Measurements from ENCODE around the gene KIF23. TPM values are rescaled to one million over a fixed set of nuclear protein-coding genes. Genes with fewer than 3 reads are reported as not detected.

The KIF23 gene
- total RNA-seq, 2 donors from 2014 or later: 9.5 to 38.3 TPM

DNA sequence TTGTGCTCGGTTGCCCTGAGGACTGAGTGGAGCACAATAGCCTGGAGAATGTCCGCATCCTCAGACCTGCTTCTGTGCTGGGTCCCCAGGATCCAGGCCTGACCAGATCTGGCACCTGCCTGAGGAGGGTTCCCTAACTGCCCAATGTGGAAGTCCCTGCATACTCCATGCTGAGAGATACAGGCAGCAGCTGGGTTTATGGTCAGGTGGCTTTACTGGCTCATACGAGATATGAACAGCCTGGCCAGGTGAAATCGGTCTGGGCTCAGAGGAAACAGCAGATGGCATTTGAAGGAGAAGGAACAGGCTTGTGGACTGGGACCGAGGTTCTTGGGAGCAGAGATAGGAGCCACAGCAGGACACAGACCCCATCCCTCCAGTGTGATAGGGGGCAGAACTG, 18.2 kb upstream of the KIF23 start:
- H3K9ac ChIP-seq (ENCODE audit: low read depth in 2 of 2, low read length in 2 of 2): no peak overlapping the region
- intact Hi-C loops (cut with DNase I): loop anchor here (10.0 kb wide), 1 partner anchor 131 kb away; no protein-coding TSS in a partner anchor
- TF ChIP-seq, protein P1, sequence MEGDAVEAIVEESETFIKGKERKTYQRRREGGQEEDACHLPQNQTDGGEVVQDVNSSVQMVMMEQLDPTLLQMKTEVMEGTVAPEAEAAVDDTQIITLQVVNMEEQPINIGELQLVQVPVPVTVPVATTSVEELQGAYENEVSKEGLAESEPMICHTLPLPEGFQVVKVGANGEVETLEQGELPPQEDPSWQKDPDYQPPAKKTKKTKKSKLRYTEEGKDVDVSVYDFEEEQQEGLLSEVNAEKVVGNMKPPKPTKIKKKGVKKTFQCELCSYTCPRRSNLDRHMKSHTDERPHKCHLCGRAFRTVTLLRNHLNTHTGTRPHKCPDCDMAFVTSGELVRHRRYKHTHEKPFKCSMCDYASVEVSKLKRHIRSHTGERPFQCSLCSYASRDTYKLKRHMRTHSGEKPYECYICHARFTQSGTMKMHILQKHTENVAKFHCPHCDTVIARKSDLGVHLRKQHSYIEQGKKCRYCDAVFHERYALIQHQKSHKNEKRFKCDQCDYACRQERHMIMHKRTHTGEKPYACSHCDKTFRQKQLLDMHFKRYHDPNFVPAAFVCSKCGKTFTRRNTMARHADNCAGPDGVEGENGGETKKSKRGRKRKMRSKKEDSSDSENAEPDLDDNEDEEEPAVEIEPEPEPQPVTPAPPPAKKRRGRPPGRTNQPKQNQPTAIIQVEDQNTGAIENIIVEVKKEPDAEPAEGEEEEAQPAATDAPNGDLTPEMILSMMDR (IDR thresholded peaks at IDR 0.05): no peak
- DNase-seq: no peak
- H3K4me1 ChIP-seq: no peaks in the 10 kb centered on the region
- H3K27me3 ChIP-seq: no peaks in the 10 kb centered on the region
- H3K9me3 ChIP-seq: no peaks in the 10 kb centered on the region
- no peak overlapping the region for H3K27ac ChIP-seq
- H3K36me3 ChIP-seq: no peaks in the 10 kb centered on the region
- no peak overlapping the region for H3K4me3 ChIP-seq

DNA sequence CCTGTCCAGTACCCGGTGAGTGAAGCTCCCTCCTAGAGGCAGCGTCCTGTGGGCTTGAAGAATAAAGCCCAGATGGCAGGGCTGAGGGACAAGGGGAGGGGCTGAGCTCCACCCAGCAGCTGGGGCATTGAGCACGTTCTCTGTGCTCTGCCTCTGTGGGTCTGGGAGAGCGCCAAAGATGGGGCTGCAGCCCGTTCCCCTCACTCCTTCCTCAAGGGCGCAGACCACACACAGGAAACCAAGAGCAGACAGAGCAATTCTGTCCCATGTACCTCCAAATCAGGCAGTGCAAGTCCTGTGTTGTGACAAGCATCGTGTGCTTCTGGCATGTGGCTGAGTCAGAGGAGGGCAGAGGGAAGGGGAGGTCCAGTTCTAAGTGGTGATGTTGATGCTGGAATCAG, 15.7 kb upstream of the KIF23 start:
- DNase-seq: no peak
- H3K4me3 ChIP-seq: no peak overlapping the region
- H3K27me3 ChIP-seq: no peaks in the 10 kb centered on the region
- TF ChIP-seq, protein P1 (IDR thresholded peaks at IDR 0.05): no peak
- no peaks in the 10 kb centered on the region for H3K36me3 ChIP-seq
- intact Hi-C loops (cut with DNase I): loop anchor here (10.0 kb wide), 1 partner anchor 134 kb away; no protein-coding TSS in a partner anchor
- no peaks in the 10 kb centered on the region for H3K4me1 ChIP-seq
- no peak overlapping the region for H3K9ac ChIP-seq (ENCODE audit: low read depth in 2 of 2, low read length in 2 of 2)
- H3K9me3 ChIP-seq: no peaks in the 10 kb centered on the region
- H3K27ac ChIP-seq: no peak overlapping the region

DNA sequence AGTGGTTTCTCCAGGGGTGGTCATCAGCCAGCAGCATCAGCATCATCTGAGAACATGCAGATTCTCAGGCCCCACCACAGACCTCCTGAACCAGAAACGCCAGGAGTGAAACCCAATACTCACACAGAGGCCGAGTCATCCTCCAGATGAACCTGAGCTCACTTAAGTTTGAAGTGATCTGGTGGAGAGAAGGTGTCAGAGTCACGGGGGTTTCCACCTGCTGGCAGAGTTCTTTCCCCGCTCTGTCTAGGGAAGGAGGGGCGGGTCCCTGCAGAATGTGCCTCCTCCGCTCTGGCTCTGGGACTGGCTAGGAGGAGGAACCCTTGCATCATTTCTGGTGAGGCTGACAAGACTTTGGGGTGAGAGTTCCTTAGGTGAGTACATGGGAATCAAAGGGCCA, 13.3 kb upstream of the KIF23 start:
- Histone ChIP-seq H3K4me3 (no peak overlapping the region), H3K9ac (ENCODE audit: low read depth in 2 of 2, low read length in 2 of 2) (no peak overlapping the region), H3K27ac (no peak overlapping the region), H3K4me1 (no peaks in the 10 kb centered on the region), H3K27me3 (no peaks in the 10 kb centered on the region), H3K36me3 (no peaks in the 10 kb centered on the region), H3K9me3 (no peaks in the 10 kb centered on the region)
- intact Hi-C loops (cut with DNase I): no loop called here
- no peak for DNase-seq
- TF ChIP-seq, protein P1 (IDR thresholded peaks at IDR 0.05): no peak

DNA sequence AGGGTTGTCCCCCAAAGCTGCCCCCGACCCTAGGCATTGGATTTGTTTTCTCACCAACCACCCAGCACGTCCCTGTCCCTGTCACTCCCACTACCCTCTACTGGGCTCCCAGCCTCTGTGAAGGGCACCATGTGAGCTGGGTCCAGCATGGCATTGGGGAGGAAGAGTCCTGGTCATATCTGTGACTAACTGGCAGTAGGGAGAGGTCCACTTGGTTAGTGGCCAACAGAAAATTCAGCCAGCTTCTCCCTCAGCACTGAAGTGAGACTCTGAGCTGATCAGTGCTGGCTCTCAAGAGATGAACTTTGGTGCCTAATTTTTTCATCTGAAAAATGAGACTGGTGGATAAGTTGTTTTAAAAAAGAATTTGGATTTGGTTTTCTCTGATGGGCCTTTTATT, 11.3 kb upstream of the KIF23 start:
- intact Hi-C loops (cut with DNase I): no loop called here
- Histone ChIP-seq H3K36me3 (no peaks in the 10 kb centered on the region), H3K9ac (ENCODE audit: low read depth in 2 of 2, low read length in 2 of 2) (no peak overlapping the region), H3K27ac (no peak overlapping the region), H3K4me3 (no peak overlapping the region), H3K4me1 (no peaks in the 10 kb centered on the region), H3K27me3 (no peaks in the 10 kb centered on the region), H3K9me3 (no peaks in the 10 kb centered on the region)
- TF ChIP-seq, protein P1 (IDR thresholded peaks at IDR 0.05): no peak
- no peak for DNase-seq

DNA sequence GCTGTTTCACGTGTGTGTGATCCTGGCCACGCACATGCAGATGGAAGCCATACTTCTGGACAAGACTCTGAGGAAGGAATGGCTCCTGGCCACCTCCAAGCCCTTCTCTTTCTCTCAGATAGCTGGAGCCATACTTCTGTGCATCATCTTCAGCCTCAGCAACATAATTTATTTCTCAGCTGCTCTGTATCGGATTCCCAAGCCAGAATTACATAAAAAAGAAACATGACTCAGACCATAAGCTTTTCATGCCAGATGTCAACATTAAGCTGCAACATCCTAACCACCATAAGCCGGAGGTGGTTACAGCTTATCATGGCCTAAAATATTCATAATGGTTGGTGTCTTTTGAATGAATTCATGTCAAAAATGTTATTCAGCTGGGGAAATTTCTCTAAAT, 10.6 kb upstream of the KIF23 start:
- intact Hi-C loops (cut with DNase I): no loop called here
- no peaks in the 10 kb centered on the region for H3K27me3 ChIP-seq
- no peaks in the 10 kb centered on the region for H3K9me3 ChIP-seq
- H3K36me3 ChIP-seq: no peaks in the 10 kb centered on the region
- no peak for DNase-seq
- no peak overlapping the region for H3K27ac ChIP-seq
- H3K4me1 ChIP-seq: no peaks in the 10 kb centered on the region
- H3K4me3 ChIP-seq: no peak overlapping the region
- TF ChIP-seq, protein P1 (IDR thresholded peaks at IDR 0.05): no peak
- no peak overlapping the region for H3K9ac ChIP-seq (ENCODE audit: low read depth in 2 of 2, low read length in 2 of 2)

DNA sequence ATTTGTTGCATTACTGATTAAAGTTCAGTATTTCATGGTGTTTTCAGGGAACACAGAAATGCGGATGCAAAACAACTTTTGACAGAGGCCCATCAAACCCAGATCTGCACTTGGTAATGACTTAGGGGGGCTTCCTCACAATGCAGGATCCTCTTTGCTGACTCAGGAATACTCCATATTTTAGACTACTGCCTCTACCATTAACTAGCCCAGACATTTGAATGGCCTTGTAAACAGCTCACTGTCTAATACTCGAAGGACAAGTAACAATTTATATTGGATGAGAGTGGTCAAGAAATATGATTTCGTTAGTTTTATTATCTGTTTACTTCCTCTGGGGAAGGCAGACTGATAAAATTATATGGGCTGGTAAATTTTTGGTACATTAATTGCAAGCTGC, 9.0 kb upstream of the KIF23 start:
- no peak overlapping the region for H3K27ac ChIP-seq
- H3K9ac ChIP-seq (ENCODE audit: low read depth in 2 of 2, low read length in 2 of 2): no peak overlapping the region
- intact Hi-C loops (cut with DNase I): no loop called here
- H3K27me3 ChIP-seq: no peaks in the 10 kb centered on the region
- no peaks in the 10 kb centered on the region for H3K36me3 ChIP-seq
- TF ChIP-seq, protein P1 (IDR thresholded peaks at IDR 0.05): no peak
- no peak for DNase-seq
- H3K4me1 ChIP-seq: no peaks in the 10 kb centered on the region
- no peak overlapping the region for H3K4me3 ChIP-seq
- no peaks in the 10 kb centered on the region for H3K9me3 ChIP-seq
